AG10803 (cell line): ENCODE results near the gene ZNF541.
"Not testable (repeated sequence)": the region's sequence is repeated elsewhere in the genome, so short reads cannot be mapped to it uniquely, and the experiment has no call there.

Experiments used
- DNase-seq: peaks from one replicate; pipeline ENCODE4 v3.0.0; 2010; ENCODE audit warnings: low read depth
- H3K4me3 ChIP-seq: 2 replicates; pipeline ENCODE4 v1.5.1; 2011; ENCODE audit warnings: mild to moderate bottlenecking, low read length, control low read depth
- TF ChIP-seq, protein P1 (sequence below): conservative IDR thresholded peaks from 2 replicates; pipeline ENCODE4 v1.5.1; 2011; ENCODE audit warnings: mild to moderate bottlenecking, low read length, control low read depth, inconsistent platforms

The ZNF541 gene

DNA sequence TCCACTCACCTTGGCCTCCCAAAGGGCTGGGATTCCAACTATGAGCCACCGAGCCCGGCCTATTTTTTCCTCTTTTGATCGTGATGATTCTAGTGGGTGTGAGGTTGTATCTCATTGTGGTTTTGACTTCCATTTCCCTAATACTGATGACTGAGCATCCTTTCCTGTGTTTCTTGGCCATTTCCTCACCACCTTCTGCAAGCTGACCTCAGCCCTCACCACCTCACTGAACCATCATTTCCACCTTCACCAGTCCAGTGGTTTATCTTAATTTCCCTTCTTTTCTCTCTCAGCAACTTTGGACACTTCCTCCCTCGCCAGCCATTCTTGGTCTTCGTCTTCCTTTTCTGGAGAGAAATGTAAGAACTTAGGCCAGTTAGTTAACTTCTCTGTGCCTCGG, 23.0 kb upstream of the ZNF541 start:
- H3K4me3 ChIP-seq: no peak overlapping the region
- TF ChIP-seq, protein P1, sequence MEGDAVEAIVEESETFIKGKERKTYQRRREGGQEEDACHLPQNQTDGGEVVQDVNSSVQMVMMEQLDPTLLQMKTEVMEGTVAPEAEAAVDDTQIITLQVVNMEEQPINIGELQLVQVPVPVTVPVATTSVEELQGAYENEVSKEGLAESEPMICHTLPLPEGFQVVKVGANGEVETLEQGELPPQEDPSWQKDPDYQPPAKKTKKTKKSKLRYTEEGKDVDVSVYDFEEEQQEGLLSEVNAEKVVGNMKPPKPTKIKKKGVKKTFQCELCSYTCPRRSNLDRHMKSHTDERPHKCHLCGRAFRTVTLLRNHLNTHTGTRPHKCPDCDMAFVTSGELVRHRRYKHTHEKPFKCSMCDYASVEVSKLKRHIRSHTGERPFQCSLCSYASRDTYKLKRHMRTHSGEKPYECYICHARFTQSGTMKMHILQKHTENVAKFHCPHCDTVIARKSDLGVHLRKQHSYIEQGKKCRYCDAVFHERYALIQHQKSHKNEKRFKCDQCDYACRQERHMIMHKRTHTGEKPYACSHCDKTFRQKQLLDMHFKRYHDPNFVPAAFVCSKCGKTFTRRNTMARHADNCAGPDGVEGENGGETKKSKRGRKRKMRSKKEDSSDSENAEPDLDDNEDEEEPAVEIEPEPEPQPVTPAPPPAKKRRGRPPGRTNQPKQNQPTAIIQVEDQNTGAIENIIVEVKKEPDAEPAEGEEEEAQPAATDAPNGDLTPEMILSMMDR: no peak
- no peak for DNase-seq

DNA sequence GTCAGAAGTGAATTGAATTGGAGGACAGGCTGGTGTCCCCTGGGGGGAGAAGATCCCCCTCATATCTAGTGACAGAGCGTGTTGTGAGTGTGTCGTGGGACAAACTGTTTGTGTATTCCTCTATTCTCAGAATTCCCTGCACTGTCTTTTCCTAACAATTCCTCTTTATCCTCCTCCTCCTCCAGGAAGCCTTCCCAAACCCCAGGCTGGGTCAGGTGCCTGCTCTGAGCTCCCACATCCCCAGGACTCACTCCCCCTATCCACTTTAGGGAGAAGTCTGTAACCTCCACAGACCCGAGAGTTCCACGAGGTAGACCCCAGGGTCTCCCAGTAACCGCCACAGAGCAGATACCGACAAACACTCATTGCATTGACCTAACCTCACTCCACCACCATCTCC, 20.9 kb upstream of the ZNF541 start:
- DNase-seq: no peak
- TF ChIP-seq, protein P1: no peak
- no peak overlapping the region for H3K4me3 ChIP-seq

DNA sequence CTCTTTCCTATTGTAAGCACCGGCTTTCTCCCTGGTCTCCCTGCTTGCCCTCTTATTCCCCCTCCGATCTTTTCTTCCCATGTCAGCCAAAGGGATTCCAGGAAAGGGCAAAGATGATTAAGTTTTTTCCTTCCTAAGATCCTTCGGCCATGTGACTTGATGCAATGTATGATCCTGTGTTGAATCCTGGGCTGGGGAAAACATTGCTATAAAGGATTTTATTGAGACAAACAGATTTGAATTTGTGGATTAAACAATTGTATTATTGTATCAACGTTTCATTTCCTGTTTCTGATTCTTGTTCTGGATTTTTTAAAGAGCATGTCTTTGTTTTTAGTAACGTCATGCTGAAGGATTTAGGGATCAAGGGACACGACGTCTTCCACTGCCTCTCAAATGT, 16.9 kb upstream of the ZNF541 start:
- TF ChIP-seq, protein P1: no peak
- DNase-seq: no peak
- no peak overlapping the region for H3K4me3 ChIP-seq

DNA sequence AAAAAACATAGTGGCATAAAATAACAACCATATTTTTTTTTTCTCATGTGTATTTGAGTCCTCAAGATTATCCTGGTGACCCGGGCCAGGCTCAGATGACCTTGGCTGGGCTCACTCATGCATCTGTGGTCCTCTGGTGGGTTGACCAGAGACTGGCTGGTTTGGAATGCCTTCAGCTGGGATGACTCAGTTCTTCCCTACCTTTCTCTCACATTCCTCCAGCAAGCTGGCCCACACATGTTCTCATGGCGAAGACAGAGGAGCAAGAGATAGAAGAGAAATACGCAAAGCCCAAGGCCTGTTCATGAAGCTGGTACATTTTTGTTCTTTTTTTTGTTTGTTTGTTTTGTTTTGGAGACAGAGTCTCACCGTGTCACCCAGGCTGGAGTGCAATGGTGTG, 14.3 kb upstream of the ZNF541 start:
- H3K4me3 ChIP-seq: no peak overlapping the region
- peak; percentile 44 for DNase-seq
- TF ChIP-seq, protein P1: no peak

DNA sequence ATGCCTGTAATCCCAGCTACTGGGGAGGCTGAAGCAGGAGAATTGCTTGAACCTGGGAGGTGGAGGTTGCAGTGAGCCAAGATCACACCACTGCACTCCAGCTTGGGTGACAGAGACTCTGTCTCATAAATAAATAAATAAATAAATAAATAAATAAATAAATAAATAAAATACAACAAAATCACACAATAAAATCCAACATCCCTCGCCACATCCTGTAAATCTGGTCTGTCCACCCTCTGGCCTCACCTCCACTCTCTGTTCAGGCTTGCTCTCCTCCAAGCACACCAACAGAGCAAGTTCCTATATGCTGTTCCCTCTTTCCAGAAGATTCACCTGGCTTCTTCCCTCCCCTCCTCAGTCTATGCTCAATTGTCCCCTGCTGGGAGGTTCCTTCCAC, 10.2 kb upstream of the ZNF541 start:
- not testable (repeated sequence) for H3K4me3 ChIP-seq, DNase-seq

DNA sequence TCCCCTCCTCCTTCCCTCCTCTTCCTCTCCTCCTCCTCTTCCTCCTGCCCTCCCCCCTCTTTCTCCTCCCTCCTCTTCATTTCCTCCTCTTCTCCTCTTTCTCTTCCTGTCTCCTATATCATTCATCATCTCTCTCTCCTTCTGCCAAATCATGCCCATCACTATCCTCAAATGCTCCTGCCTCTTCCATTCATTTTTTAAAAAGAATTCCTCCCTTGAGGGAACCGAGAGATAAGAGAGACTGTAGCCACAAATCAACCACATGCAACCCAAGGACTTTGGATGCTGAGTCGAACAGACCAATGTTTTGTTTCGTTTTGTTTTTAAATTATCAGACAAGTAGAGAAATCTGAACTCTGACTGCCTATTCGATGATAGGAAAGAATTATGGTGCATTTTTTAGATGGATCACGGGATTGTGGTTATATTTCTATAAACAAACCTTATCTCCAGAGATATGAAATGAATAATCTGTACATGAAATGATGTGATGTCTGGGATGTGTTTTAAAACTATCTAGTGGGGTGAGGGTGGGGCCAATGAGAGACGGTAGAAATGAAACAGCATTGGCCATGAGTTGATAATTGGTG, 9.5 kb upstream of the ZNF541 start:
- TF ChIP-seq, protein P1: no peak
- DNase-seq: peak; percentile 24
- peak overlapping the region; percentile 12; the same call in 1 of the 2 replicates for H3K4me3 ChIP-seq

DNA sequence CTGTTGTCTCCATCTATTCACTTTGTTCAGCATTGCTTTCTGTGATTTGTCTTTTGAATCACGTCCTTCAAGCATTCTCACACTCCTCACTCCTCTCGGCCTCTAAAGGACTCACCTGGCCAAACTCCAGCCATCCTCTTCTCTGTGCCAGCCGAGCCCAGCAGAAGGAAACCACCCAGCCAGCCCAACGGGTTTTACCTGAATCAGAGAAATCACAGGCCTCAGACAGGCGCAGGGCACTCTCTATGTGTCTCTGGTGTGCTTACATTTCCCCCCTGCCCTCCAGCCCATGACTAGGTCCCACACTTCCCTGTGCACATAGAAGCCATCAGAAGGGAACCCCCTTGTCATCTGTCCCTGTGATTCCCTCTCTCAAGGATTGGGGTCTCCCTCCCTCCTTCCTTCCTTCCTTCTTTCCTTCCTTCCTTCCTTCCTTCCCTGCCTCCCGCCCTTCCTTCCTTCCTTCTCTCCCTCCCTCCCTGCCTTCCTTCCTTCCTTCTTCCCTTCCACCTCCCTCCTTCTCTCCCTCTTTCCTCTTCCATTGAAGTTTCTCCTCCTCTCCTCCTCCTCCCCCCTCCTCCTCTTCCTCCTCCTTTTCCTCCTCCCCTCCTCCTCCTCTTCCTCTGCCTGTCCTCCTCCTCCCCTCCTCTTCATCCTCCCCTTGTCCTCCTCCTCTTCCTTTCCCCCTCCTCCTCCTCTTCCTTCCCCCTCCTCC, 8.8 kb upstream of the ZNF541 start:
- DNase-seq: no peak

More for the DNA sequence above, 8.8 kb upstream of the ZNF541 start:
- H3K4me3 ChIP-seq: no peak overlapping the region
- TF ChIP-seq, protein P1: no peak
